VCaP (cell line): ENCODE measurements around the gene ZW10.

Experiments
- H3K27ac ChIP-seq: fragments of 450-650 bp; 2 replicates; pipeline ENCODE4 v1.5.1; 2017
- CTCF ChIP-seq: fragments of 450-650 bp; conservative IDR thresholded peaks from 2 replicates; pipeline ENCODE4 v1.5.1; 2017; ENCODE audit warnings: mild to moderate bottlenecking, moderate library complexity

Gene ZW10

GRCh38 chr11:113683481-113684046 lies 89.9 kb downstream of the ZW10 start:
- H3K27ac ChIP-seq: no peak overlapping the region
- no peak for TF ChIP-seq CTCF
